HepG2 (cell line): ENCODE data around the gene THBS4. TPM values are rescaled to one million over a fixed set of nuclear protein-coding genes. Genes with fewer than 3 reads are reported as not detected.

Source experiments
- ARID5B ChIP-seq: IDR thresholded peaks from 2 replicates; pipeline ENCODE4 v1.4.0; 2020; ENCODE audit warnings: mild to moderate bottlenecking, missing genetic modification reagents
- DNMT1 ChIP-seq: sonication (generic); formaldehyde crosslinking; IDR thresholded peaks from 2 replicates; pipeline ENCODE4 v1.5.1; 2020; ENCODE audit warnings: mild to moderate bottlenecking, missing genetic modification reagents
- GATAD2A ChIP-seq: IDR thresholded peaks from 2 replicates; pipeline ENCODE4 v1.6.1; 2016
- HDAC2 ChIP-seq: sonication (generic); formaldehyde crosslinking; IDR thresholded peaks from 2 replicates; pipeline ENCODE4 v1.4.0; 2020; ENCODE audit warnings: missing genetic modification reagents
- HIC2 ChIP-seq: sonication (generic); formaldehyde crosslinking; IDR thresholded peaks from 2 replicates; pipeline ENCODE4 v1.9.0; 2022; ENCODE audit warnings: low read depth, missing genetic modification reagents
- HNF4A ChIP-seq: sonication (generic); formaldehyde crosslinking; IDR thresholded peaks from 2 replicates; pipeline ENCODE4 v1.4.0; 2020; ENCODE audit warnings: missing genetic modification reagents
- HNF4G ChIP-seq, 2 experiments: sonication (generic) in 1 of 2; formaldehyde crosslinking in 1 of 2; IDR thresholded peaks; 2 replicates each; pipeline versions ENCODE4 v1.4.0 to v1.6.1; 2011 to 2020; ENCODE audit warnings: borderline replicate concordance in 2 of 2, low read depth in 2 of 2, mild to moderate bottlenecking in 2 of 2, low read length in 1 of 2, missing genetic modification reagents in 1 of 2, moderate library complexity in 1 of 2
- KLF16 ChIP-seq, 2 experiments: sonication (generic) in 1 of 2; formaldehyde crosslinking in 1 of 2; IDR thresholded peaks; 2 replicates each; pipeline versions ENCODE4 v1.6.1 to v1.8.0; 2016 to 2023; ENCODE audit warnings: missing genetic modification reagents in 2 of 2, missing compliant biosample characterization in 1 of 2
- PATZ1 ChIP-seq: sonication (generic); formaldehyde crosslinking; IDR thresholded peaks from 2 replicates; pipeline ENCODE4 v1.4.0; 2020; ENCODE audit warnings: missing genetic modification reagents
- PRDM10 ChIP-seq: sonication (generic); formaldehyde crosslinking; IDR thresholded peaks from 2 replicates; pipeline ENCODE4 v1.4.0; 2020; ENCODE audit warnings: low read depth, missing genetic modification reagents
- RCOR2 ChIP-seq: IDR thresholded peaks from 2 replicates; pipeline ENCODE4 v1.6.1; 2016; ENCODE audit warnings: missing biosample characterization, missing genetic modification reagents
- SOX13 ChIP-seq, 3 experiments: fragments of 450-650 bp in 1 of 3; sonication (generic) in 1 of 3; formaldehyde crosslinking in 1 of 3; IDR thresholded peaks in 2 of 3; conservative IDR thresholded peaks in 1 of 3; 2 replicates each; pipeline versions ENCODE4 v1.5.0 to v1.6.1; 2016 to 2020; ENCODE audit warnings: antibody characterized with exemption in 1 of 3, mild to moderate bottlenecking in 1 of 3, missing compliant biosample characterization in 1 of 3, missing genetic modification reagents in 1 of 3, moderate library complexity in 1 of 3
- ZBTB2 ChIP-seq: sonication (generic); formaldehyde crosslinking; IDR thresholded peaks from 2 replicates; pipeline ENCODE4 v1.8.0; 2022; ENCODE audit warnings: low read depth, missing genetic modification reagents
- ZMYM2 ChIP-seq: sonication (generic); formaldehyde crosslinking; IDR thresholded peaks from 2 replicates; pipeline ENCODE4 v1.8.0; 2022; ENCODE audit warnings: mild to moderate bottlenecking, missing genetic modification reagents
- polyA plus RNA-seq, 8 experiments: library from polyadenylated mRNA; depleted of rRNA in 3 of 8; stranded (reverse) in 7 of 8; unstranded in 1 of 8; fragments of >200 nt; fragmentation: Illumina TruSeq in 4 of 8; extraction: Trizol in 4 of 8; gene quantifications; 2 replicates each; pipeline versions ENCODE4 v1.2.1 to v1.2.3, GENCODE V29; 2011 to 2016; ENCODE audit warnings: low read depth in 4 of 8, missing spikeins in 1 of 8, mixed read lengths in 1 of 8; ENCODE audit not compliant: insufficient read depth in 1 of 8
- total RNA-seq, 5 experiments: library from RNA; depleted of rRNA; stranded (reverse); fragments of >200 nt; fragmentation: Illumina TruSeq; extraction: Trizol; gene quantifications; 2 replicates each; pipeline ENCODE4 v1.2.3, GENCODE V29; 2016; ENCODE audit warnings: low read depth in 1 of 5

Gene THBS4
- total and polyA plus RNA-seq, 2 of the 13 experiments (the other 11 are each of a cell fraction or from before 2014, with no cell fraction given) = 0.60 to 1.2 TPM

- TF ChIP-seq SOX13 (IDR thresholded peaks at IDR 0.05) = no peak
- TF ChIP-seq SOX13 (CRISPR knock-in tag; conservative IDR thresholded peaks at IDR 0.05 in 1 of 2, IDR thresholded peaks at IDR 0.05 in 1 of 2) = peak in 1 of 2 experiments; percentile 34; a peak in 1 of 4 replicates
- TF ChIP-seq KLF16 (CRISPR knock-in tag; IDR thresholded peaks at IDR 0.05) = 0 out of 4 replicates have a peak, but pooled peaks of 1 of the 2 experiments have one; percentile 17
- peak; percentile 56; the same call in 1 of the 2 replicates for TF ChIP-seq HDAC2 (CRISPR knock-in tag)
- peak; percentile 48; the same call in 1 of the 2 replicates for TF ChIP-seq ZMYM2 (CRISPR knock-in tag)
- TF ChIP-seq PATZ1 (CRISPR knock-in tag) = peak; percentile 46; the same call in 1 of the 2 replicates
- peak; percentile 54; the same call in 1 of the 2 replicates for TF ChIP-seq HNF4G (IDR thresholded peaks at IDR 0.05; ENCODE audit: borderline replicate concordance, low read depth, low read length)
- TF ChIP-seq HNF4G (CRISPR knock-in tag; IDR thresholded peaks at IDR 0.05; ENCODE audit: borderline replicate concordance, low read depth) = no peak
- TF ChIP-seq HIC2 (CRISPR knock-in tag) = peak; percentile 20; the same call in 1 of the 2 replicates
- TF ChIP-seq HNF4A (CRISPR knock-in tag) = peak; percentile 91
- no peak for TF ChIP-seq ZBTB2 (CRISPR knock-in tag)
- TF ChIP-seq RCOR2 (CRISPR knock-in tag) = peak; percentile 64; the same call in 1 of the 2 replicates
- TF ChIP-seq PRDM10 (CRISPR knock-in tag) = no peak
- TF ChIP-seq GATAD2A (CRISPR knock-in tag) = peak; percentile 80
- TF ChIP-seq DNMT1 = no peak
- TF ChIP-seq ARID5B (CRISPR knock-in tag) = peak; percentile 81; the same call in 1 of the 2 replicates
Measured at GRCh38 chr5:80128141-80128540, 93.0 kb downstream of the THBS4 start (continued).
